ENCODE measurements around the gene NR5A2. TPM values are rescaled to one million over a fixed set of nuclear protein-coding genes. Genes with fewer than 3 reads are reported as not detected.

The NR5A2 gene
- total RNA-seq, 1 experiment from 2014 or later = 2.1 TPM

DNA sequence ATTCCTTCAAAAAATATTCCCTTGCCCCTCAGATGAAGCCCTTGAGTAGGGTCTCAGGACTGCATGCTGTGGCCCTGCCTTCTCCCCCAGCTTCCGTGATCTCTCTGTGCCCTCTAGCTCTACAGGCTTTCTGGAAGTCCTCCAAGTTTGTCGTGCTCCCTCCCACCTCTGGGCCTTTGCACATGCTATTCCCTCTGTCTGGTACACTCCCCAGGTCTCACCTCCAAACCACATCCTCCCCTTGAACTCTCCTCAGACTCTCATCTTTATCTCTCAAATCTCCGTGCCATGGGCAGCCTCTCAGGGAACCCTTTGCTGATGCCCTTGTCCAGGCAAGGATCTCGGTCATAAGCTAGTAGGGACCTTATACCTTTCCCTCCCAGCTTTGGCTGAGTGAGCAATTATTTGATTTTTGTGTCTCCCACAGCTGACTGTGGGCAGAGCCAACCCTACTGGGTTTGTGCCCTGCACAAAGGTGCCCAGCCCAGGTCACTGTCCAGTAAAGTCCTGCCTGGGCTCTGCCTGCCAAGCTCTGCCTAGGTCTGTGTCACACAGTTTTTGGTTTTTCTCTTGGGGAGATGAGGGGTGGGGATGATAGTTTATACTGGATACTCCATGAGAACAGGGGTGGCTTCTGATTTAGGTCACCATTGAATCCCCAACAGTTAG, 194.2 kb downstream of the NR5A2 start:
- H3F3A ChIP-seq (ENCODE audit: insufficient read depth, low read depth) = no peaks in the 10 kb centered on the region
- no peak for DNase-seq
- H4K20me1 ChIP-seq (ENCODE audit: insufficient read depth) = no peaks in the 10 kb centered on the region
- no peak overlapping the region for H3K27ac ChIP-seq
- no peaks in the 10 kb centered on the region for H3K9me3 ChIP-seq (ENCODE audit: insufficient read depth, low read depth)
- ChIA-PET POLR2A (ENCODE audit: unreplicated experiment) (no interaction called here), CTCF (no interaction called here)
- H3K79me2 ChIP-seq (ENCODE audit: low read depth) = no peaks in the 10 kb centered on the region
- H3K4me2 ChIP-seq = no peak overlapping the region
- H3K4me1 ChIP-seq (replicated peaks; ENCODE audit: insufficient read depth) = no peaks in the 10 kb centered on the region
- TF ChIP-seq, protein P1, sequence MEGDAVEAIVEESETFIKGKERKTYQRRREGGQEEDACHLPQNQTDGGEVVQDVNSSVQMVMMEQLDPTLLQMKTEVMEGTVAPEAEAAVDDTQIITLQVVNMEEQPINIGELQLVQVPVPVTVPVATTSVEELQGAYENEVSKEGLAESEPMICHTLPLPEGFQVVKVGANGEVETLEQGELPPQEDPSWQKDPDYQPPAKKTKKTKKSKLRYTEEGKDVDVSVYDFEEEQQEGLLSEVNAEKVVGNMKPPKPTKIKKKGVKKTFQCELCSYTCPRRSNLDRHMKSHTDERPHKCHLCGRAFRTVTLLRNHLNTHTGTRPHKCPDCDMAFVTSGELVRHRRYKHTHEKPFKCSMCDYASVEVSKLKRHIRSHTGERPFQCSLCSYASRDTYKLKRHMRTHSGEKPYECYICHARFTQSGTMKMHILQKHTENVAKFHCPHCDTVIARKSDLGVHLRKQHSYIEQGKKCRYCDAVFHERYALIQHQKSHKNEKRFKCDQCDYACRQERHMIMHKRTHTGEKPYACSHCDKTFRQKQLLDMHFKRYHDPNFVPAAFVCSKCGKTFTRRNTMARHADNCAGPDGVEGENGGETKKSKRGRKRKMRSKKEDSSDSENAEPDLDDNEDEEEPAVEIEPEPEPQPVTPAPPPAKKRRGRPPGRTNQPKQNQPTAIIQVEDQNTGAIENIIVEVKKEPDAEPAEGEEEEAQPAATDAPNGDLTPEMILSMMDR (conservative IDR thresholded peaks at IDR 0.05) = no peak
- no peak for TF ChIP-seq EZH2 (IDR thresholded peaks at IDR 0.05; ENCODE audit: low read depth)
- no peak overlapping the region for H2AFZ ChIP-seq
- H3K27me3 ChIP-seq (ENCODE audit: insufficient read depth, low read depth) = no peaks in the 10 kb centered on the region
- H3K9me2 ChIP-seq (ENCODE audit: insufficient read depth) = no peaks in the 10 kb centered on the region
- H3K4me3 ChIP-seq = no peak overlapping the region
- intact Hi-C loops (cut with micrococcal nuclease; ENCODE audit: unreplicated experiment) = no loop called here
- BruUV-seq (replicated peaks) = no TSS peak
- H3K36me3 ChIP-seq (ENCODE audit: low read depth) = no peaks in the 10 kb centered on the region

GRCh38 chr1:200223207-200223606, 195.7 kb downstream of the NR5A2 start:
- Histone ChIP-seq H3K4me3 (no peak overlapping the region), H2AFZ (no peak overlapping the region), H3K36me3 (ENCODE audit: low read depth) (no peaks in the 10 kb centered on the region), H3K9me3 (ENCODE audit: insufficient read depth, low read depth) (no peaks in the 10 kb centered on the region), H3F3A (ENCODE audit: insufficient read depth, low read depth) (no peaks in the 10 kb centered on the region), H3K79me2 (ENCODE audit: low read depth) (no peaks in the 10 kb centered on the region), H3K4me1 (replicated peaks; ENCODE audit: insufficient read depth) (no peaks in the 10 kb centered on the region), H3K27ac (no peak overlapping the region), H3K9me2 (ENCODE audit: insufficient read depth) (no peaks in the 10 kb centered on the region), H3K27me3 (ENCODE audit: insufficient read depth, low read depth) (no peaks in the 10 kb centered on the region), H3K4me2 (no peak overlapping the region), H4K20me1 (ENCODE audit: insufficient read depth) (no peaks in the 10 kb centered on the region)
- TF ChIP-seq EZH2 (IDR thresholded peaks at IDR 0.05; ENCODE audit: low read depth) = no peak
- TF ChIP-seq, protein P1 (conservative IDR thresholded peaks at IDR 0.05) = no peak
- ChIA-PET CTCF (no interaction called here), POLR2A (ENCODE audit: unreplicated experiment) (no interaction called here)
- no TSS peak for BruUV-seq (replicated peaks)
- no peak for DNase-seq
- intact Hi-C loops (cut with micrococcal nuclease; ENCODE audit: unreplicated experiment) = no loop called here

DNA sequence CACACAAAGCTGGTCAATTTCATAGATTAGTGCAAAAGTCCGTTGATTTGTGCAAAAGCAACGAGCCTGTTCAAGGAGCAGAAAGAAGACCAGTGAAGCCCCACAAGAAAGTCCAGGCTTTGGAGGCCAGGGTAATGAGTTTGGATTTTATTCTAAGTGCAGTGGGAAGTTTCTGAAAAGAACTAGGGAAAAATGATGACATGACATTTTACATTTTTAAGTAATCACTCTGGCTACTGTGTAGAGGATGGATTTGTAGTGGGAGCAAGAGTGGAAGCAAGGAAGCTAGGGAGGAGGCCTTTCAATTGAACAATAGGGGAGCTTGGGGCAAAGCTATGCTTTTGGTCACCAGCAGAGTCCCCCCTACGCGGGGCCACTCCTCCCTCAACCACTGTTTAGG, 196.1 kb downstream of the NR5A2 start:
- no peaks in the 10 kb centered on the region for H3K27me3 ChIP-seq (ENCODE audit: insufficient read depth, low read depth)
- no peaks in the 10 kb centered on the region for H3K79me2 ChIP-seq (ENCODE audit: low read depth)
- H3K36me3 ChIP-seq (ENCODE audit: low read depth) = no peaks in the 10 kb centered on the region
- H2AFZ ChIP-seq = no peak overlapping the region
- H3K4me1 ChIP-seq (replicated peaks; ENCODE audit: insufficient read depth) = no peaks in the 10 kb centered on the region
- no TSS peak for BruUV-seq (replicated peaks)
- DNase-seq = no peak
- ChIA-PET CTCF (no interaction called here), POLR2A (ENCODE audit: unreplicated experiment) (no interaction called here)
- H3K4me2 ChIP-seq = no peak overlapping the region
- H3K27ac ChIP-seq = no peak overlapping the region
- no peaks in the 10 kb centered on the region for H4K20me1 ChIP-seq (ENCODE audit: insufficient read depth)
- H3K9me3 ChIP-seq (ENCODE audit: insufficient read depth, low read depth) = no peaks in the 10 kb centered on the region
- H3K9me2 ChIP-seq (ENCODE audit: insufficient read depth) = no peaks in the 10 kb centered on the region
- no peaks in the 10 kb centered on the region for H3F3A ChIP-seq (ENCODE audit: insufficient read depth, low read depth)
- H3K4me3 ChIP-seq = no peak overlapping the region
- no peak for TF ChIP-seq EZH2 (IDR thresholded peaks at IDR 0.05; ENCODE audit: low read depth)
- TF ChIP-seq, protein P1 (conservative IDR thresholded peaks at IDR 0.05) = no peak
- intact Hi-C loops (cut with micrococcal nuclease; ENCODE audit: unreplicated experiment) = no loop called here

All from PC-9 (cell line).